Measurements from ENCODE around the gene PLA2G2F.

Gene PLA2G2F

GRCh38 chr1:20143734-20144565 lies 4.8 kb downstream of the PLA2G2F start:
- FAIRE-seq = no peak

- FAIRE-seq = no peak
Measured at GRCh38 chr1:20147846-20148570, 8.9 kb downstream of the PLA2G2F start.

GRCh38 chr1:20148571-20149500 lies 9.7 kb downstream of the PLA2G2F start:
- FAIRE-seq = no peak

GRCh38 chr1:20149601-20150325 lies 10.6 kb downstream of the PLA2G2F start:
- FAIRE-seq = no peak

GRCh38 chr1:20150326-20150705 lies 11.2 kb downstream of the PLA2G2F start:
- no peak for FAIRE-seq

- no peak for FAIRE-seq
Measured at GRCh38 chr1:20150969-20151368, 11.8 kb downstream of the PLA2G2F start.

GRCh38 chr1:20151906-20152598 lies 12.9 kb downstream of the PLA2G2F start:
- FAIRE-seq = no peak

- no peak for FAIRE-seq
Measured at GRCh38 chr1:20152599-20152930, 13.4 kb downstream of the PLA2G2F start.

- FAIRE-seq = no peak
Measured at GRCh38 chr1:20153000-20153418, 13.9 kb downstream of the PLA2G2F start.

- FAIRE-seq = no peak
Measured at GRCh38 chr1:20154301-20154831, 15.2 kb downstream of the PLA2G2F start.

GRCh38 chr1:20158358-20159070 lies 19.4 kb downstream of the PLA2G2F start:
- FAIRE-seq = no peak

- no peak for FAIRE-seq
Measured at GRCh38 chr1:20160034-20160433, 20.9 kb downstream of the PLA2G2F start.

- FAIRE-seq = no peak
Measured at GRCh38 chr1:20164694-20165202, 25.6 kb downstream of the PLA2G2F start.

GRCh38 chr1:20165522-20165951 lies 26.4 kb downstream of the PLA2G2F start:
- FAIRE-seq = no peak

GRCh38 chr1:20166051-20166450 lies 26.9 kb downstream of the PLA2G2F start:
- no peak for FAIRE-seq

- FAIRE-seq = no peak
Measured at GRCh38 chr1:20167126-20167525, 28.0 kb downstream of the PLA2G2F start.

- FAIRE-seq = no peak
Measured at GRCh38 chr1:20168564-20169491, 29.7 kb downstream of the PLA2G2F start.

GRCh38 chr1:20169932-20170331 lies 30.8 kb downstream of the PLA2G2F start:
- FAIRE-seq = no peak

- FAIRE-seq = no peak
Measured at GRCh38 chr1:20172033-20172590, 33.0 kb downstream of the PLA2G2F start.

Data from G401.6 (cell line).